IMR-90 (cell line): ENCODE data around the gene SREBF2. TPM values are rescaled to one million over a fixed set of nuclear protein-coding genes. Genes with fewer than 3 reads are reported as not detected.

Experiments
- ATAC-seq: fragments of 200-7000 bp; cut with Tn5 transposase; 2 replicates; pipeline ENCODE4 v1.9.1; 2020; ENCODE audit warnings: low read depth, mild to moderate bottlenecking, moderate library complexity
- BruUV-seq: library from RNA; stranded (reverse); fragments of 400-500 nt; replicated peaks from 2 replicates; lab custom pipeline; 2021; lab: Mats Ljungman, UMichigan
- CTCF ChIA-PET: fragments of 300-600 bp; formaldehyde crosslinking; extraction: SDS; loops from one replicate; lab custom pipeline; 2021; ENCODE audit warnings: antibody characterized with exemption; lab: Yijun Ruan, JAX
- POLR2A ChIA-PET: fragments of 300-600 bp; sonication (Branson Sonifier 250); formaldehyde crosslinking; loops from one replicate; lab custom pipeline; 2022; ENCODE audit warnings: antibody characterized with exemption; ENCODE audit not compliant: unreplicated experiment; lab: Charles Lee
- DNase-seq: peaks from one replicate; pipeline ENCODE4 v3.0.0; 2013
- H2AFZ ChIP-seq: replicated peaks from 2 replicates; pipeline ENCODE3; 2013; ENCODE audit warnings: low read length, mild to moderate bottlenecking; ENCODE audit not compliant: poor library complexity
- H2AK5ac ChIP-seq: 2 replicates; pipeline ENCODE4 v1.6.1; 2013; ENCODE audit warnings: low read depth, low read length, inconsistent platforms
- H2AK9ac ChIP-seq: replicated peaks from 2 replicates; pipeline ENCODE3; 2013; ENCODE audit warnings: mild to moderate bottlenecking, low read depth, low read length, moderate library complexity; ENCODE audit not compliant: poor library complexity
- H2BK120ac ChIP-seq: 2 replicates; pipeline ENCODE4 v1.6.1; 2013; ENCODE audit warnings: low read depth, low read length, inconsistent platforms
- H2BK15ac ChIP-seq: 3 replicates; pipeline ENCODE4 v1.6.1; 2013; ENCODE audit warnings: low read depth, low read length, inconsistent platforms
- H2BK20ac ChIP-seq: 2 replicates; pipeline ENCODE4 v1.6.1; 2013; ENCODE audit warnings: low read depth, mild to moderate bottlenecking, inconsistent platforms, low read length, moderate library complexity
- H2BK5ac ChIP-seq: 2 replicates; pipeline ENCODE4 v1.6.1; 2013; ENCODE audit warnings: mild to moderate bottlenecking, low read depth, low read length, inconsistent platforms; ENCODE audit not compliant: poor library complexity, severe bottlenecking
- H3K14ac ChIP-seq: replicated peaks from 2 replicates; pipeline ENCODE4 v1.6.1; 2013; ENCODE audit warnings: low read depth, low read length, inconsistent platforms
- H3K18ac ChIP-seq: 2 replicates; pipeline ENCODE4 v1.6.1; 2013; ENCODE audit warnings: low read depth, low read length, control low read depth
- H3K23ac ChIP-seq: 2 replicates; pipeline ENCODE4 v1.6.1; 2013; ENCODE audit warnings: low read depth, low read length, inconsistent platforms
- H3K27ac ChIP-seq: 2 replicates; pipeline ENCODE4 v1.5.1; 2013; ENCODE audit warnings: mild to moderate bottlenecking, control low read depth, low read length; ENCODE audit not compliant: insufficient read depth
- H3K27me3 ChIP-seq: 2 replicates; pipeline ENCODE4 v1.6.1; 2013; ENCODE audit warnings: low read length; ENCODE audit not compliant: control insufficient read depth, insufficient read depth
- H3K36me3 ChIP-seq: 2 replicates; pipeline ENCODE4 v1.6.1; 2013; ENCODE audit warnings: low read length, mixed read lengths; ENCODE audit not compliant: control insufficient read depth, insufficient read depth
- H3K4ac ChIP-seq: 2 replicates; pipeline ENCODE4 v1.6.1; 2013; ENCODE audit warnings: low read depth, low read length, inconsistent platforms
- H3K4me1 ChIP-seq: 2 replicates; pipeline ENCODE4 v1.6.1; 2013; ENCODE audit warnings: low read length, mixed read lengths; ENCODE audit not compliant: control insufficient read depth, insufficient read depth
- H3K4me2 ChIP-seq: 2 replicates; pipeline ENCODE4 v1.6.1; 2013; ENCODE audit warnings: low read depth, mild to moderate bottlenecking, control low read depth, low read length, moderate library complexity
- H3K4me3 ChIP-seq: 2 replicates; pipeline ENCODE4 v1.5.1; 2013; ENCODE audit warnings: low read depth, mild to moderate bottlenecking, control low read depth, low read length, moderate library complexity; ENCODE audit not compliant: insufficient read depth
- H3K56ac ChIP-seq: 2 replicates; pipeline ENCODE4 v1.6.1; 2013; ENCODE audit warnings: low read length, inconsistent platforms; ENCODE audit not compliant: insufficient read depth; ENCODE audit errors: extremely low read depth
- H3K79me1 ChIP-seq, 2 experiments: 2 replicates each; pipeline ENCODE4 v1.6.1; 2013; ENCODE audit warnings: low read length in 2 of 2, inconsistent platforms in 1 of 2, low read depth in 1 of 2
- H3K9ac ChIP-seq: 2 replicates; pipeline ENCODE4 v1.6.1; 2013; ENCODE audit warnings: low read depth, low read length, control low read depth
- H3K9me1 ChIP-seq: 2 replicates; pipeline ENCODE4 v1.6.1; 2013; ENCODE audit warnings: low read length, inconsistent platforms; ENCODE audit not compliant: insufficient read depth
- H3K9me3 ChIP-seq: 2 replicates; pipeline ENCODE4 v1.6.1; 2013; ENCODE audit warnings: low read length; ENCODE audit not compliant: control insufficient read depth, insufficient read depth
- H4K20me1 ChIP-seq: 2 replicates; pipeline ENCODE4 v1.6.1; 2013; ENCODE audit warnings: low read length, inconsistent platforms; ENCODE audit not compliant: insufficient read depth
- H4K5ac ChIP-seq: 2 replicates; pipeline ENCODE4 v1.6.1; 2013; ENCODE audit warnings: mild to moderate bottlenecking, low read depth, low read length, control low read depth
- H4K8ac ChIP-seq, 2 experiments: 2 replicates each; pipeline ENCODE4 v1.6.1; 2013; ENCODE audit warnings: low read depth in 2 of 2, low read length in 2 of 2, control low read depth in 1 of 2, inconsistent platforms in 1 of 2
- H4K91ac ChIP-seq: 2 replicates; pipeline ENCODE4 v1.6.1; 2013; ENCODE audit warnings: low read depth, low read length, inconsistent platforms; ENCODE audit not compliant: insufficient read depth
- BHLHE40 ChIP-seq: fragments of 150-350 bp; IDR thresholded peaks from 2 replicates; pipeline ENCODE4 v1.6.1; 2016; ENCODE audit warnings: mild to moderate bottlenecking, low read depth, low read length
- CHD1 ChIP-seq: IDR thresholded peaks from 2 replicates; pipeline ENCODE4 v1.6.1; 2012; ENCODE audit warnings: low read depth, low read length, improper control_type of control experiment
- FOS ChIP-seq: fragments of 150-350 bp; IDR thresholded peaks from 2 replicates; pipeline ENCODE4 v1.6.1; 2016; ENCODE audit warnings: low read depth, low read length
- MAFK ChIP-seq: IDR thresholded peaks from 2 replicates; pipeline ENCODE4 v1.6.1; 2012; ENCODE audit warnings: low read depth, low read length, improper control_type of control experiment
- MAZ ChIP-seq: IDR thresholded peaks from 2 replicates; pipeline ENCODE4 v1.6.1; 2012; ENCODE audit warnings: low read depth, mild to moderate bottlenecking, low read length, improper control_type of control experiment, moderate library complexity, borderline replicate concordance
- MXI1 ChIP-seq: IDR thresholded peaks from 2 replicates; pipeline ENCODE4 v1.6.1; 2012; ENCODE audit warnings: low read depth, mild to moderate bottlenecking, low read length, moderate library complexity, borderline replicate concordance
- NFE2L2 ChIP-seq: fragments of 150-350 bp; IDR thresholded peaks from 2 replicates; pipeline ENCODE4 v1.6.1; 2016; ENCODE audit warnings: low read depth, mild to moderate bottlenecking, low read length
- POLR2A ChIP-seq: IDR thresholded peaks from 2 replicates; pipeline ENCODE4 v1.6.1; 2012; ENCODE audit warnings: mild to moderate bottlenecking, low read depth, low read length
- RAD21 ChIP-seq: IDR thresholded peaks from 2 replicates; pipeline ENCODE4 v1.6.1; 2012; ENCODE audit warnings: low read length, improper control_type of control experiment
- RCOR1 ChIP-seq: IDR thresholded peaks from 2 replicates; pipeline ENCODE4 v1.6.1; 2012; ENCODE audit warnings: mild to moderate bottlenecking, low read length, improper control_type of control experiment; ENCODE audit not compliant: insufficient replicate concordance
- RFX5 ChIP-seq: IDR thresholded peaks from 2 replicates; pipeline ENCODE4 v1.8.0; 2012; ENCODE audit warnings: low read depth, mild to moderate bottlenecking, low read length, moderate library complexity
- WGBS, 2 experiments: methylation state at CpG; one replicate each; pipeline versions ENCODE4 v1.1.5 to v1.1.7; 2013; ENCODE audit warnings: missing lambda C conversion rate in 2 of 2; ENCODE audit not compliant: insufficient read length in 1 of 2; ENCODE audit errors: extremely low coverage in 2 of 2; 5-methylcytosine and 5-hydroxymethylcytosine counted together
- dilution Hi-C: fragments of 300-500 bp; cut with HindIII; formaldehyde crosslinking; loops from one replicate; pipeline ENCODE4 v1.14.3; 2018; ENCODE audit warnings: low sequenced_read_pairs; ENCODE audit not compliant: unreplicated experiment
- in situ Hi-C: fragments of 300-500 bp; cut with MboI; formaldehyde crosslinking; loops from 3 replicates; pipeline ENCODE4 v1.14.3; 2019; ENCODE audit warnings: low sequenced_read_pairs, inconsistent platforms, mixed read lengths
- intact Hi-C: fragments of 100-400 bp; cut with micrococcal nuclease; formaldehyde crosslinking; loops from 2 replicates; pipeline ENCODE4 v1.10.0; 2022
- polyA plus RNA-seq, 3 experiments: library from polyadenylated mRNA; depleted of rRNA; stranded (reverse); fragments of >200 nt; gene quantifications; 2 replicates each; pipeline ENCODE4 v1.2.3, GENCODE V29; 2012; ENCODE audit warnings: low replicate concordance in 1 of 3
- total RNA-seq: library from RNA; depleted of rRNA; stranded (reverse); fragments of >200 nt; gene quantifications from 2 replicates; pipeline ENCODE4 v1.2.3, GENCODE V29; 2012
- TF ChIP-seq, protein P1 (sequence below): conservative IDR thresholded peaks from 2 replicates; pipeline ENCODE4 v1.5.1; 2012; ENCODE audit warnings: mild to moderate bottlenecking, low read depth, low read length, improper control_type of control experiment

The SREBF2 gene
- total and polyA plus RNA-seq, 2 of the 4 experiments (the other 2 are of a cell fraction) = 8.1 to 47.4 TPM

DNA sequence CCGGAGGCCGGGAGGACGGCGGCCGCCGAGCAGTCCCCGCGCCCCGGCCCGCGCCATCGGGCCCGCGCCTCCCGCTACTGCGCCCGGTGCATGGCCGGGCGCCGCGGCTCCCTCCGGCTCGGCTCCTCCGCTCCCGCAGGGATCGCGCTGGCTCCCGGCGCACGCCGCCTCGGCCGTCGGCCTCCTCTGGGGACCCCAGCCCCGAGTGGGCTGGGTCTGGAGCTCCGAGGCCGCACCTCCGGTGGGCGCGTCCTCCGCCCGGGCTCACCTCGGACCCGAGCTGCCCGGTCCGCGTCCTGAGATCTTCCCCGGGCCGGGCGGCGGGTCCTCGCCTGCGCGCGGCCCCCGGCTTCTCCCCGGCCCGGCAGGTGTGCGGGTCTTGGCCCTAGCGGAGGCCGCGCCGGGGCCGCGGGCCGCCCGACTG, 81.7 kb downstream of the SREBF2 start:
- no peaks in the 10 kb centered on the region; the same call in 1 of the 2 replicates for H3K9me1 ChIP-seq
- ChIA-PET POLR2A (no interaction called here), CTCF (no interaction called here)
- no TSS peak for BruUV-seq
- 0% methylated on average over 27 of the region's 67 CpGs; no CpG with 5 or more reads in 1 of the 2 experiments for WGBS, 2 experiments
- no peak overlapping the region for H3K4ac ChIP-seq
- no peak overlapping the region for H2BK15ac ChIP-seq
- H2BK120ac ChIP-seq = no peak overlapping the region
- intact Hi-C loops = no loop called here
- H2BK20ac ChIP-seq = no peak overlapping the region
- H3K4me1 ChIP-seq = peaks cover 2% of the 10 kb centered on the region; the same call in 1 of the 2 replicates
- no peak overlapping the region for H3K56ac ChIP-seq
- no peaks in the 10 kb centered on the region for H3K36me3 ChIP-seq
- peaks cover 3% of the 10 kb centered on the region for H4K20me1 ChIP-seq
- no peak overlapping the region for H2BK5ac ChIP-seq
- peak overlapping the region; percentile 56 for H2AFZ ChIP-seq
- no peak overlapping the region for H3K23ac ChIP-seq
- H4K5ac ChIP-seq = no peak overlapping the region
- no peak overlapping the region for H3K27ac ChIP-seq
- no peak overlapping the region for H4K91ac ChIP-seq
- in situ Hi-C loops = no loop called here
- H2AK5ac ChIP-seq = no peak overlapping the region
- H4K8ac ChIP-seq = no peak overlapping the region
- no peak for DNase-seq
- no peak overlapping the region for H2AK9ac ChIP-seq
- dilution Hi-C loops = no loop called here
- H3K9me3 ChIP-seq = no peaks in the 10 kb centered on the region
- no peaks in the 10 kb centered on the region for H3K79me1 ChIP-seq
- no peak overlapping the region for H3K4me2 ChIP-seq
- H3K27me3 ChIP-seq = peaks cover 79% of the 10 kb centered on the region
- ATAC-seq = 0 out of 2 replicates have a peak, but pooled peaks have one; percentile 19
- H3K9ac ChIP-seq = no peak overlapping the region
- H3K4me3 ChIP-seq = no peak overlapping the region
- no peak overlapping the region for H3K14ac ChIP-seq
- no peak for TF ChIP-seq FOS
- TF ChIP-seq BHLHE40 = no peak
- no peak for TF ChIP-seq RCOR1
- TF ChIP-seq RAD21 = no peak
- TF ChIP-seq MAZ = no peak
- no peak for TF ChIP-seq CHD1
- no peak for TF ChIP-seq MXI1
- TF ChIP-seq MAFK = no peak
- no peak for TF ChIP-seq NFE2L2
- no peak for TF ChIP-seq RFX5
- no peak for TF ChIP-seq POLR2A
- TF ChIP-seq, protein P1, sequence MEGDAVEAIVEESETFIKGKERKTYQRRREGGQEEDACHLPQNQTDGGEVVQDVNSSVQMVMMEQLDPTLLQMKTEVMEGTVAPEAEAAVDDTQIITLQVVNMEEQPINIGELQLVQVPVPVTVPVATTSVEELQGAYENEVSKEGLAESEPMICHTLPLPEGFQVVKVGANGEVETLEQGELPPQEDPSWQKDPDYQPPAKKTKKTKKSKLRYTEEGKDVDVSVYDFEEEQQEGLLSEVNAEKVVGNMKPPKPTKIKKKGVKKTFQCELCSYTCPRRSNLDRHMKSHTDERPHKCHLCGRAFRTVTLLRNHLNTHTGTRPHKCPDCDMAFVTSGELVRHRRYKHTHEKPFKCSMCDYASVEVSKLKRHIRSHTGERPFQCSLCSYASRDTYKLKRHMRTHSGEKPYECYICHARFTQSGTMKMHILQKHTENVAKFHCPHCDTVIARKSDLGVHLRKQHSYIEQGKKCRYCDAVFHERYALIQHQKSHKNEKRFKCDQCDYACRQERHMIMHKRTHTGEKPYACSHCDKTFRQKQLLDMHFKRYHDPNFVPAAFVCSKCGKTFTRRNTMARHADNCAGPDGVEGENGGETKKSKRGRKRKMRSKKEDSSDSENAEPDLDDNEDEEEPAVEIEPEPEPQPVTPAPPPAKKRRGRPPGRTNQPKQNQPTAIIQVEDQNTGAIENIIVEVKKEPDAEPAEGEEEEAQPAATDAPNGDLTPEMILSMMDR = no peak
- no peak overlapping the region for H3K18ac ChIP-seq
